Activated gamma-delta T cell treated with Interleukin-2 at 50 U/mL for 16 hours (primary cell): ENCODE results near the gene AANAT.

Experiments used
- DNase-seq: peaks from one replicate; pipeline ENCODE4 v3.0.0-alpha.2; 2020

The AANAT gene

GRCh38 chr17:76467366-76467765 lies at the start of gene AANAT:
AANAT (plus strand) TSS chr17:76467603; CDS start chr17:76468747, 1,144 bp downstream.
- DNase-seq: no peak

GRCh38 chr17:76419576-76420260 lies 47.7 kb upstream of the AANAT start:
- no peak for DNase-seq

DNA sequence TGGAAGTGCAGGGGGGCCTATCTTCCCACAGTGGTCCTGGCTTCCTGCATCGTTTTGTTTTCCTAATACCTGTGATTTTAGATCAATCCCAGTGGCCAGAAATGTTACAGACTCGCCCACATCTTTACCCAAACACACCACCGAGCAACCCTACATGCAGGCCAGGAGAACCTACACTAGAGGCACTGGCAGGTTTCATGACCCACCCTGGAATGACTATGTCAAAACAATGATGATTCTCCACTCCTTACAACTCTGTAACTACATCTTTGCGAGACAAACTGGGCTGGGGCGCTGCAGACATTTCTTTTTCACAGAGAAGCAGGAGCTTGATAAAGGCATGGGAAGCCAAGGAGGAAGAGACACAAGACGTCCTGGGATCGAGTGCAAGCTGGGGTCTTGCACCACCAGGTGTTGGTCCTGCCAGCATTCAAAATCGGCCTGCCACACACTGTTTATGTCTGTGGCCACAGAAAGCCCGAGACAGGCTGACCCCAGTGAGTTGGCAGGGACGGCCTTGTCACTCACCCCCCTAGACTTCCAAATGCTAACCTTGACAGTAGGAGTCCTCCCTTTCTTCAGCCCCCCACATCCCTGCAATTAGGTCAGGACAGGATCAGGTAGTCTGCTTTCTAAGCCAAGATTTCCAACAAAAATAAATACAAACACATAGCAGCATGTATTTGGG lies 46.9 kb upstream of the AANAT start:
- no peak for DNase-seq

GRCh38 chr17:76421044-76421407 lies 46.4 kb upstream of the AANAT start:
- DNase-seq: no peak

- no peak for DNase-seq
Measured at GRCh38 chr17:76422406-76422805, 45.0 kb upstream of the AANAT start.

DNA sequence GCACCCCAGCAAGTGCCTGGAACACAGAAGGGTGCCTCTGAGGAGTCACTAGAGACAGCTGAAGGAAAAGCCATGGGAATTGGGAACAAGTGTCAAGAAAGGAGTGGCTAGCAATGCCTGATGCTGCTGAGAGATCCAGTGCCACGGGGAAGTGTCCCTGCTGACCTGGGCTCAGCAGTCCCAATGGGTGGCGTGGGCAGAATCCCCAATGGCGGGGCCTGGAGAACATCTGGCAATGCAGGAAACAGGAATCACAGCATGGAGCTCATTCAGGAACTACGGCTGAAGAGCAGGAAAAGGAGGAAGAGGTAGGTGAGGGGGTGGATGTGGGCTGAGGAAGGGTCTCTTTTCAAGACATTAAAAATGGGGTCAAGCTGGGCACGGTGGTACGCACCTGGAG lies 44.5 kb upstream of the AANAT start:
- no peak for DNase-seq

GRCh38 chr17:76426853-76427252 lies 40.5 kb upstream of the AANAT start:
- DNase-seq: no peak

GRCh38 chr17:76427501-76428231 lies 39.7 kb upstream of the AANAT start:
- DNase-seq: no peak

DNA sequence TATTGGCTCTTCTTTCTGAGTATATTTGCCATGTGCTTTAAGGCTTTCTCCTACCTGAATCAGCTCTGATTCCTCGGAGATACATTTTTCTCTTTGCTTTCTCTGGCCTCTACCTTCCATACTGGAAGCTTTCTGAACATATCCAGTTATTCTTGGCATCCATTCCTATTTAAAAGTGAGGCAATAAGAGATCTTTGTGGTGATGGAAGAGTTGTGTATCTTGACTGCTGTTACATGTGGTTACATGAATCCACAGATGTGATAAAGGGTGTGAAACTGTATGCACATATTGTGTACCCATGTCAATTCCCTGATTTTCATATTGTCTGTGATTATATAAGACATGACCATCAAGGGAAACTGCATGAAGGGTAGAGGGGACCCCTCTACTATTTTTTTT lies 38.9 kb upstream of the AANAT start:
- DNase-seq: no peak

GRCh38 chr17:76431509-76431908 lies 35.9 kb upstream of the AANAT start:
- no peak for DNase-seq

- no peak for DNase-seq
Measured at GRCh38 chr17:76432004-76432403, 35.4 kb upstream of the AANAT start.

GRCh38 chr17:76432712-76433336 lies 34.6 kb upstream of the AANAT start:
- DNase-seq: no peak

DNA sequence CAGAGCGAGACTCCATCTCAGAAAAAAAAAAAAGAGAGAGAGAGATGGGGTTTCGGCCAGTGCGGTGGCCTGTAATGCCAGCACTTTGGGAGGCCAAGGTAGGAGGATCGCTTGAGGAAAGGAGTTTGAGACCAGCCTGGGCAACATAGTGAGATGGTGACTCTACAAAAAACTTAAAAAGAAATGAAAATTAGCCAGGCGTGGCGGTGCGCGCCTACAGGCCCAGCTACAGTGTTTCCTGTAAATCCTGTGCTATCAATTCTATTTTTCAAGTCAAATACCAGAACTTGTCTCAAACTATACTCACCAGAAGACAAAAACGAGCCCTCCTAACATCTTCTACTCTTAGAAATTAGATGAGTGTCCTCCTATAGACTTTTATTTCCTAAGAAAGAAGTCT lies 33.7 kb upstream of the AANAT start:
- DNase-seq: no peak

DNA sequence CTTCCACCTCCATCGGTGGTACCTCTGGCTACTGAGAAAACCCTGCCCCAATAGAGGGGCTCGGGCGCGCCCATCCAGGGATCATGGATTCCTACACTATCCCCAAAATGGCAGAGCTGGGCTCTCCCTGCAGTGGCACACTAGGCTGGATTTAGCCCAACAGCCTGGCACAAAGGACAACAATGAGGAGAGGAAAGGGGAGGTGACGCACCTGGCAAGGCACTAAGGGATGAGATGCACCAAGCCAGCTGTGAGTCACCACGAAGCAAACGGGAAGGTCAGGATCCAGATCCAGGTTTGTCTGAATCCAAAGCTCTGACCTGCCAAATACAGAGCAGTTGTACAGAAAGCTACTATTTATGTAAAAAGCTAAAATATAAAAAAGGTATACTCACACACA lies 32.5 kb upstream of the AANAT start:
- no peak for DNase-seq

DNA sequence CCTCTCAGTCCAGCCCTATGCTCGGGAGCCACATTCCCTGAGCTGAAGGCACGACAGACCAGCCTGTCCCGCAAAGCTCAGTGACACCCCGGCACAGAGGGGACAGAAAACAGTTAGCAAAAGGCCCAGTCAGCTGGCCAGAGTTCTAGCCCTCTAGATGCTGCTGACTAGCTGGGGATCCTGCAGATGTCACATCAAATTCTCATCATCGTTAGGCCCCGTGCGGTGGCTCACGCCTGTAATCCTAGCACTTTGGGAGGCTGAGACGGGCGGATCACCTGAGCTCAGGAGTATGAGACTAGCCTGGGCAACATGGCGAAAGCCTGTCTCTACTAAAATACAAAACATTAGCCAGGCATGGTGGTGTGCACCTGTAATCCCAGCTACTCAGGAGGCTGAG lies 31.7 kb upstream of the AANAT start:
- DNase-seq: no peak

DNA sequence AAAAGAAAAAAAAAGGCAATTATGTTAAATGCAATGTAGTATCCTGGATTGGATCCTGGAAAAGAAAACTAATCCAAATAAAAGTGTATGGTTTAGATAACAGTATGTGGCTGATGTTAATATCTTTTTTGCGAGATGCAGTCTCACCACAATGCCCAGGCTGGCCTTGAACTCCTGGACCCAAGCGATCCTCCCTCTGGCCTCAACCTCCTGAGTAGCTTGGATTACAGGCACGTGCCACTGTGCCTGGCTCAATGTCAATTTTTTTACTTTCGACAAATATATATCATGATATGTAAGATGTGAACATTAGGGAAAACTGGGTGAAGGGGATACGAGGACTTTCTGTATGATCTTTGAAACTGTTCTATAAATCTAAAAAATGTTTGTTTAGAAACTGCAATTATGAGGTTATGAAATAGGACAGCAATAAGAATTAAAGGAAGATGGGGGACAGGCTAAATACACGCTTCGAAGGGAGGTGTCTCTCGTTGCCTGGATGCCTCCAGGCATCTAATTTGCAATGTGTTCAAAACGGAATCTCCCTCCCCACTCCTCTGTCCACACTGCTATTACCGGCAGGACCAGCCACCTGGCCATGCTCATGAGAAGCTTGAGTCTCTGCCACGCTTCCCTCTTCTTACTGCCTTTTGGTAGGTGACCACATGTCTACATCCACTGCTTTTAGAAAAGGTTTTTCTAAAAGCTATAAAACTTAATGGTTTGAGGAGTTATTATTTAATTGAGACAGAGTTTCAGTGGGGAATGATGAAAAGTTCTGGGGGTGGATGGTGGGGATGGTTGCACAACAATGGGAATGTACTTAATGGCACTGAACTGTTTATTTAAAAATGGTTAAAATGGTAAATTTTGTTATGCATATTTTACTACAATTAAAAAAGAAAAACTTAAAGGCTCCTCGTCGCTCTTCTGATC lies 29.7 kb upstream of the AANAT start:
- no peak for DNase-seq

DNA sequence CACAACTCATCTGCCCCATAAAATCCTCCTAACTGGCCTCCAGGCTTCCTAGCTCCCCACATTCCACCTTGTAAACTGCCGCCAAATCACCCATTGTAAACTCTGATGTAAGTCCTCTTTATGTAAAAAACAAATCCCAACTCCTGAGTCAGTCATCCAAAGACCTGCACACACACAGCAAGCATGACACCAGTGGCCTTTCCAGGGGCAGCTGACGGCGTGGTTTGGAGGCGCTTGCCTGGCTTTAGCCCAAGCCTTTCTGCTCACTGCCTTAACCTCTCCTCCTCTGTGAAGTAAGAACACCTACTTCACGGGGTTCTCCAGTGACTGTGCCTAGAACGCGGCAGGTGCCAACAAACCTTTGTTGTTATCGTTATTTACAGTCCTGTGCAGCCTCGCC lies 28.5 kb upstream of the AANAT start:
- DNase-seq: no peak

DNA sequence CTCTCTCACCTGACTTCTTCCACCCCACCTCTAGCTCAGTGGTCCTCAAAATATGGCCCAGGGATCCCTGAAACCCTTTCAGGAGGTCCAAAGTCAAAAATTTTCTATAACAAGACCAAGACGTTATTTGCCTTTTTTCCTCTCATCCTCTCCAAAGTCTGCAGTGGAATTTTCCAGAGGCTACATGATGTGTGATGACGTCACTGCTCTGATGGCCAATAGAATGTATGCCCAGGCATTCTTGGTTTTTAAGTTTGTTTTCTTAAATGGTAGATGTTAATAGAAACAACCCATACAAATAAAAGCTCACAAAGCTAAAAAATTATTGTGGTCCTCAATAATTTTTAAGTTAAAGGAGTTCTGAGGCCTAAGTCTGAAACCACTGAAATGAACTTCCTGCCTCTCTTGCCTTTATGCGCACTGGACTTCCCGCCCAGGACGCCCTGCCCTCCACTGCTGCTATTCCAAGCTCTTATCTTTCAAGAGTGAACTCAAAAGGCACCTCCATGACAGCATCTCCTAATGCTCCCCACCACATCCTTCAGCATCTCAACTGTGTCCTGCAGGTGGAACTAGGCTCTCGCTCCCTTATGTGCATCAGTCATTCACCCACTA lies 28.0 kb upstream of the AANAT start:
- no peak for DNase-seq

DNA sequence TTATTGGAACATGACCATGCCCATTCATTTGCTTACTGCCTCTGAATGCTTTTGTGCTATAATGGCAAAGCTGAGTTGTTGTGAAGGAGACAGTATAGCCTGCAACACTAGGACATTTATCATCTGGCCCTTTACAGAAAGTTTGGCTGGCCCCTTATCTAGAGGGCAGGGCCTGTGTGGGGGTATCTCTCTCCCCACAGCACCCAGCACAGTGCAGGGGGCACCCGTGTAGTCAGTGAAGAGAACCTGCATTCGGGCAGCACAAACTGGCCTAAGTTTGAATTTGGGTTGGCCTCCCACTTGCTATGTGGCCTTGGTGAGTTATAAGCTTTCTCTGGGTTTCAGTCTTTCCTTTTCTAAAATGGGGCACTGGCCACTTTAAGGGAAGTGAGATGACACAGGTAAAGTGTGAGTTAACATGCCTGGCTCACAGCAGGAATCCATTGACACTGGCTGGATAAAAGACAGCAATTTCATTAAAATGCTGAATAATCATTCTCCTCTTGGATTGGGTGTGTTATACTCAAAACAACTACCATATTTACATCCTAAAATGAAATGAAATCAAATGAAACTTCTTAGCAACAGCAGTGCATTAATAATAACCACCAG lies 26.5 kb upstream of the AANAT start:
- DNase-seq: no peak

GRCh38 chr17:76441686-76442340 lies 25.6 kb upstream of the AANAT start:
- DNase-seq: no peak
